OCI-LY1 (cell line): ENCODE measurements around the gene ZBTB20.

Source experiments
- EZH2 ChIP-seq: fragments of 200-600 bp; sonication (generic), shearing (Covaris generic); IDR thresholded peaks from 2 replicates; pipeline ENCODE4 v1.8.0; 2017; ENCODE audit warnings: borderline replicate concordance, mixed run types, mild to moderate bottlenecking, antibody characterized with exemption, low read length, moderate library complexity, mixed read lengths
- TF ChIP-seq, protein P1 (sequence below): fragments of 200-600 bp; sonication (generic), shearing (Covaris generic); IDR thresholded peaks from 2 replicates; pipeline ENCODE4 v1.5.1; 2017; ENCODE audit warnings: mild to moderate bottlenecking, antibody characterized with exemption, low read length, moderate library complexity, mixed read lengths

DNA sequence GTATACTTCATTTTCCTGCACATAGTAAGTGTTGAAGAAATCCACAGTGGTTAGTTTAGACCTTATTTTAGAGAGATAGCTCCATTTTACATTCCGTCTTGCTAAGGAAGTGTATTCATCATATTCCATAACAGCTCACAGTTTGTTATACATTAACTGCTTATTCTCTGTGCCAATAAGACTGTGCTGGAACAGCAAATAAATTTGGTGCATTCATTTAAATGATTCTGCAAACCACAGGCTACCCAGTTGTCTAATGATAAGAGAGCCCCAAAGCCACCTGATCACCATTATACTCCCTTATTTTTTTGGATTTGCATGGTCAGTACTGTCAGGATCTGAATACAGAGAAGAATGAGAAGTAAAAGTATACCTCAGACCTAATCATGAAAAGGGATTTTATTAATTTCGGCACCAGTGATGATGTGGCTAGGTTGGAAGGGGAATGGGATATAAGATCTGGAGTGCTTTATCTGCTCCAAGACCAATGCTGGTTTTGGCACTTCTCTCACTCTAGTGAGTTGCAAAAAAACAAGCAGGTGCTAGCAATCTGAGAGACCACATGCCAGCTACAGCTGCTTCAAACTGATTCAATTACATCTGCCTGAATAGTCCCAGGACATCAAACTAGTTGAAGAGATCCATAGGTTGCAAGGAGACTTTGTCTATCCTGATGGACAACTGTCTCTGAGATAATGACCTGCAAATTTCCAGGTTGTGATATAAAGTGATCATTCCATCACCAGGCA, 254.8 kb downstream of the ZBTB20 start:
- TF ChIP-seq, protein P1, sequence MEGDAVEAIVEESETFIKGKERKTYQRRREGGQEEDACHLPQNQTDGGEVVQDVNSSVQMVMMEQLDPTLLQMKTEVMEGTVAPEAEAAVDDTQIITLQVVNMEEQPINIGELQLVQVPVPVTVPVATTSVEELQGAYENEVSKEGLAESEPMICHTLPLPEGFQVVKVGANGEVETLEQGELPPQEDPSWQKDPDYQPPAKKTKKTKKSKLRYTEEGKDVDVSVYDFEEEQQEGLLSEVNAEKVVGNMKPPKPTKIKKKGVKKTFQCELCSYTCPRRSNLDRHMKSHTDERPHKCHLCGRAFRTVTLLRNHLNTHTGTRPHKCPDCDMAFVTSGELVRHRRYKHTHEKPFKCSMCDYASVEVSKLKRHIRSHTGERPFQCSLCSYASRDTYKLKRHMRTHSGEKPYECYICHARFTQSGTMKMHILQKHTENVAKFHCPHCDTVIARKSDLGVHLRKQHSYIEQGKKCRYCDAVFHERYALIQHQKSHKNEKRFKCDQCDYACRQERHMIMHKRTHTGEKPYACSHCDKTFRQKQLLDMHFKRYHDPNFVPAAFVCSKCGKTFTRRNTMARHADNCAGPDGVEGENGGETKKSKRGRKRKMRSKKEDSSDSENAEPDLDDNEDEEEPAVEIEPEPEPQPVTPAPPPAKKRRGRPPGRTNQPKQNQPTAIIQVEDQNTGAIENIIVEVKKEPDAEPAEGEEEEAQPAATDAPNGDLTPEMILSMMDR, result no peak
- no peak for TF ChIP-seq EZH2
